Stimulated activated CD4-positive, alpha-beta T cell treated with anti-CD3 and anti-CD28 coated beads, Interleukin-4, amount 100 ng/mL, for 24 hours (primary cell): ENCODE measurements around the gene ZNF618.
"Not testable (repeated sequence)": the region's sequence is repeated elsewhere in the genome, so short reads cannot be mapped to it uniquely, and the experiment has no call there.

Experiments
- DNase-seq: peaks from one replicate; pipeline ENCODE4 v3.0.0-alpha.2; 2020

The ZNF618 gene

GRCh38 chr9:114029311-114030170, 153.4 kb downstream of the ZNF618 start:
- no peak for DNase-seq

- DNase-seq: no peak
Observed at GRCh38 chr9:114030364-114030763, 154.3 kb downstream of the ZNF618 start.

GRCh38 chr9:114031037-114031630, 155.0 kb downstream of the ZNF618 start:
- DNase-seq: no peak

GRCh38 chr9:114031948-114032840, 156.1 kb downstream of the ZNF618 start:
- no peak for DNase-seq

- DNase-seq: no peak
Observed at GRCh38 chr9:114033397-114034103, 157.4 kb downstream of the ZNF618 start.

- no peak for DNase-seq
Observed at GRCh38 chr9:114034196-114034595, 158.1 kb downstream of the ZNF618 start.

- DNase-seq: no peak
Observed at GRCh38 chr9:114034661-114035062, 158.6 kb downstream of the ZNF618 start.

GRCh38 chr9:114035221-114035844, 159.2 kb downstream of the ZNF618 start:
- no peak for DNase-seq

GRCh38 chr9:114035845-114036801, 160.0 kb downstream of the ZNF618 start:
- no peak for DNase-seq

- no peak for DNase-seq
Observed at GRCh38 chr9:114037249-114037648, 161.1 kb downstream of the ZNF618 start.

GRCh38 chr9:114037961-114038723, 162.0 kb downstream of the ZNF618 start:
- no peak for DNase-seq

GRCh38 chr9:114038724-114039313, 162.7 kb downstream of the ZNF618 start:
- DNase-seq: no peak

GRCh38 chr9:114039484-114039883, 163.4 kb downstream of the ZNF618 start:
- no peak for DNase-seq

- DNase-seq: not testable (repeated sequence)
Observed at GRCh38 chr9:114043660-114044059, 167.6 kb downstream of the ZNF618 start.

- no peak for DNase-seq
Observed at GRCh38 chr9:114046237-114046755, 170.2 kb downstream of the ZNF618 start.

GRCh38 chr9:114046875-114047274, 170.8 kb downstream of the ZNF618 start:
- no peak for DNase-seq

- no peak for DNase-seq
Observed at GRCh38 chr9:114047717-114048116, 171.6 kb downstream of the ZNF618 start.

GRCh38 chr9:114048533-114049415, 172.7 kb downstream of the ZNF618 start:
- no peak for DNase-seq
